WTC11 (cell line): ENCODE results near the gene CD4. TPM values are rescaled to one million over a fixed set of nuclear protein-coding genes. Genes with fewer than 3 reads are reported as not detected.
A peak's percentile ranks its signal among the peaks of the same experiment; 100 is the strongest.

Experiments used
- ATF1 ChIP-seq: sonication (generic); formaldehyde crosslinking; IDR thresholded peaks from 2 replicates; pipeline ENCODE4 v1.8.1; 2023; ENCODE audit warnings: mild to moderate bottlenecking, moderate library complexity, missing genetic modification reagents
- ATF6 ChIP-seq: sonication (generic); formaldehyde crosslinking; IDR thresholded peaks from 2 replicates; pipeline ENCODE4 v1.8.1; 2023; ENCODE audit warnings: mild to moderate bottlenecking, missing genetic modification reagents
- CREM ChIP-seq: sonication (generic); formaldehyde crosslinking; IDR thresholded peaks from 2 replicates; pipeline ENCODE4 v1.8.1; 2022; ENCODE audit warnings: mild to moderate bottlenecking, missing genetic modification reagents, moderate library complexity
- CTCF ChIP-seq: fragments of 200-600 bp; IDR thresholded peaks from 2 replicates; pipeline ENCODE4 v1.8.0; 2022; ENCODE audit warnings: antibody characterized with exemption
- E2F1 ChIP-seq: sonication (generic); formaldehyde crosslinking; IDR thresholded peaks from 2 replicates; pipeline ENCODE4 v1.8.0; 2022; ENCODE audit warnings: mild to moderate bottlenecking, missing genetic modification reagents
- ELF4 ChIP-seq: sonication (generic); formaldehyde crosslinking; IDR thresholded peaks from 2 replicates; pipeline ENCODE4 v1.8.1; 2022; ENCODE audit warnings: low read depth, mild to moderate bottlenecking, moderate library complexity, missing genetic modification reagents
- ERG ChIP-seq: fragments of 250-450 bp; sonication (Bioruptor Pico); IDR thresholded peaks from 2 replicates; pipeline ENCODE4 v1.8.0; 2021; ENCODE audit warnings: mild to moderate bottlenecking
- ESRRA ChIP-seq: sonication (generic); formaldehyde crosslinking; IDR thresholded peaks from 2 replicates; pipeline ENCODE4 v1.8.1; 2022; ENCODE audit warnings: mild to moderate bottlenecking, missing genetic modification reagents, borderline replicate concordance
- FOXK1 ChIP-seq: sonication (generic); formaldehyde crosslinking; IDR thresholded peaks from 2 replicates; pipeline ENCODE4 v1.8.0; 2022; ENCODE audit warnings: mild to moderate bottlenecking, moderate library complexity, missing genetic modification reagents
- GRHL2 ChIP-seq: fragments of 250-450 bp; sonication (Bioruptor Pico); IDR thresholded peaks from 2 replicates; pipeline ENCODE4 v1.8.0; 2022; ENCODE audit warnings: mild to moderate bottlenecking, moderate library complexity; ENCODE audit not compliant: insufficient replicate concordance, severe bottlenecking
- IRF2 ChIP-seq: sonication (generic); formaldehyde crosslinking; IDR thresholded peaks from 2 replicates; pipeline ENCODE4 v1.8.0; 2022; ENCODE audit warnings: low read depth, missing genetic modification reagents, borderline replicate concordance
- JAZF1 ChIP-seq: fragments of 250-450 bp; sonication (Bioruptor Pico); IDR thresholded peaks from 2 replicates; pipeline ENCODE4 v1.9.0; 2021; ENCODE audit warnings: moderate library complexity, mild to moderate bottlenecking, inconsistent platforms
- MLX ChIP-seq: sonication (generic); formaldehyde crosslinking; IDR thresholded peaks from 2 replicates; pipeline ENCODE4 v1.8.1; 2023; ENCODE audit warnings: mild to moderate bottlenecking, missing genetic modification reagents, moderate library complexity
- OVOL2 ChIP-seq: fragments of 250-450 bp; sonication (Bioruptor Pico); IDR thresholded peaks from 2 replicates; pipeline ENCODE4 v1.9.0; 2021; ENCODE audit warnings: mild to moderate bottlenecking, borderline replicate concordance
- PREB ChIP-seq: sonication (generic); formaldehyde crosslinking; IDR thresholded peaks from 2 replicates; pipeline ENCODE4 v1.8.1; 2022; ENCODE audit warnings: mild to moderate bottlenecking, missing genetic modification reagents, moderate library complexity, borderline replicate concordance
- SMAD3 ChIP-seq: sonication (generic); formaldehyde crosslinking; IDR thresholded peaks from 2 replicates; pipeline ENCODE4 v1.8.0; 2022; ENCODE audit warnings: missing genetic modification reagents, mild to moderate bottlenecking, borderline replicate concordance
- TEAD1 ChIP-seq: sonication (generic); formaldehyde crosslinking; IDR thresholded peaks from 2 replicates; pipeline ENCODE4 v1.8.0; 2022; ENCODE audit warnings: mild to moderate bottlenecking, missing genetic modification reagents
- TP53 ChIP-seq: sonication (generic); formaldehyde crosslinking; IDR thresholded peaks from 2 replicates; pipeline ENCODE4 v1.8.1; 2023; ENCODE audit warnings: mild to moderate bottlenecking, missing genetic modification reagents
- USF1 ChIP-seq: sonication (generic); formaldehyde crosslinking; IDR thresholded peaks from 2 replicates; pipeline ENCODE4 v1.8.0; 2022; ENCODE audit warnings: mild to moderate bottlenecking, missing genetic modification reagents
- ZNF138 ChIP-seq: sonication (generic); formaldehyde crosslinking; conservative IDR thresholded peaks from 2 replicates; pipeline ENCODE4 v1.8.1; 2022; ENCODE audit warnings: mild to moderate bottlenecking, moderate library complexity, missing genetic modification reagents
- ZNF232 ChIP-seq: sonication (generic); formaldehyde crosslinking; IDR thresholded peaks from 2 replicates; pipeline ENCODE4 v1.8.0; 2022; ENCODE audit warnings: mild to moderate bottlenecking, missing genetic modification reagents
- ZNF396 ChIP-seq: fragments of 250-450 bp; sonication (Bioruptor Pico); IDR thresholded peaks from 2 replicates; pipeline ENCODE4 v1.8.0; 2021; ENCODE audit warnings: mild to moderate bottlenecking, moderate library complexity, borderline replicate concordance
- ZNF423 ChIP-seq: fragments of 250-450 bp; sonication (Bioruptor Pico); IDR thresholded peaks from 2 replicates; pipeline ENCODE4 v2.1.2; 2022; ENCODE audit warnings: mild to moderate bottlenecking, moderate library complexity
- ZNF425 ChIP-seq: fragments of 250-450 bp; sonication (Bioruptor Pico); conservative IDR thresholded peaks from 2 replicates; pipeline ENCODE4 v1.9.0; 2021; ENCODE audit warnings: mild to moderate bottlenecking
- ZNF671 ChIP-seq: fragments of 250-450 bp; sonication (Bioruptor Pico); IDR thresholded peaks from 2 replicates; pipeline ENCODE4 v1.8.0; 2021; ENCODE audit warnings: mild to moderate bottlenecking
- total RNA-seq: library from RNA; stranded (reverse); gene quantifications from 3 replicates; pipeline ENCODE4 v1.2.3, GENCODE V29; 2021

CD4 gene
- total RNA-seq, 1 experiment from 2014 or later, result 2.5 TPM

GRCh38 chr12:6778574-6779550 is 10.5 kb upstream of the CD4 start (continued):
- TF ChIP-seq ZNF138 (CRISPR knock-in tag), result peak; percentile 89
- no peak for TF ChIP-seq FOXK1 (CRISPR knock-in tag)
- TF ChIP-seq ZNF671, result no peak
- TF ChIP-seq ERG, result no peak
- TF ChIP-seq ATF6 (CRISPR knock-in tag), result no peak
- TF ChIP-seq ZNF425 (CRISPR knock-in tag), result no peak
- TF ChIP-seq USF1, result no peak
- peak; percentile 70; the same call in 1 of the 2 replicates for TF ChIP-seq SMAD3 (CRISPR knock-in tag)
- no peak for TF ChIP-seq ELF4
- TF ChIP-seq CTCF, result peak; percentile 88
- peak; percentile 57; the same call in 1 of the 2 replicates for TF ChIP-seq CREM (CRISPR knock-in tag)
- TF ChIP-seq ATF1 (CRISPR knock-in tag), result 0 out of 2 replicates have a peak, but pooled peaks have one; percentile 35
- TF ChIP-seq ZNF232 (CRISPR knock-in tag), result peak; percentile 69; the same call in 1 of the 2 replicates
- no peak for TF ChIP-seq OVOL2 (CRISPR knock-in tag)
- no peak for TF ChIP-seq JAZF1 (CRISPR knock-in tag)
- 0 out of 2 replicates have a peak, but pooled peaks have one; percentile 48 for TF ChIP-seq TP53 (CRISPR knock-in tag)
- no peak for TF ChIP-seq ZNF423
- no peak for TF ChIP-seq GRHL2 (CRISPR knock-in tag)
- TF ChIP-seq E2F1 (CRISPR knock-in tag), result no peak
- 0 out of 2 replicates have a peak, but pooled peaks have one; percentile 34 for TF ChIP-seq MLX (CRISPR knock-in tag)
- TF ChIP-seq IRF2 (CRISPR knock-in tag), result no peak
- no peak for TF ChIP-seq ESRRA (CRISPR knock-in tag)
- TF ChIP-seq PREB (CRISPR knock-in tag), result no peak
- no peak for TF ChIP-seq ZNF396 (CRISPR knock-in tag)
- TF ChIP-seq TEAD1, result peak; percentile 71; the same call in 1 of the 2 replicates
